GM12875 (cell line): Measurements from ENCODE around the gene RAB15.

ENCODE experiments used
- H3K4me3 ChIP-seq: one replicate; pipeline ENCODE4 v1.5.1; 2011; ENCODE audit warnings: low read depth, low read length, control low read depth
- CTCF ChIP-seq: IDR thresholded peaks from 2 replicates; pipeline ENCODE4 v1.5.1; 2011; ENCODE audit warnings: low read depth, mild to moderate bottlenecking, control low read depth, inconsistent platforms, low read length, moderate library complexity, borderline replicate concordance; ENCODE audit not compliant: insufficient read depth

The RAB15 gene

GRCh38 chr14:64968167-64968566 lies 4.0 kb downstream of the RAB15 start:
- no peak overlapping the region for H3K4me3 ChIP-seq
- no peak for TF ChIP-seq CTCF

- no peak for TF ChIP-seq CTCF
- H3K4me3 ChIP-seq: no peak overlapping the region
These were observed 5.2 kb downstream of the RAB15 start for GRCh38 chr14:64966976-64967375.

- no peak for TF ChIP-seq CTCF
These were observed 6.7 kb downstream of the RAB15 start for GRCh38 chr14:64965356-64966000.

GRCh38 chr14:64963611-64964010 lies 8.5 kb downstream of the RAB15 start:
- H3K4me3 ChIP-seq: no peak overlapping the region
- 0 out of 2 replicates have a peak, but pooled peaks have one; percentile 18 for TF ChIP-seq CTCF

More at GRCh38 chr14:64965356-64966000, 6.7 kb downstream of the RAB15 start:
- H3K4me3 ChIP-seq: no peak overlapping the region

- H3K4me3 ChIP-seq: no peak overlapping the region
- TF ChIP-seq CTCF: no peak
These were observed 11.3 kb downstream of the RAB15 start for GRCh38 chr14:64960762-64961276.

- no peak overlapping the region for H3K4me3 ChIP-seq
- TF ChIP-seq CTCF: no peak
These were observed 13.4 kb downstream of the RAB15 start for GRCh38 chr14:64958743-64959142.

GRCh38 chr14:64958201-64958600 lies 13.9 kb downstream of the RAB15 start:
- H3K4me3 ChIP-seq: no peak overlapping the region
- TF ChIP-seq CTCF: no peak
